NCI-H748 (cell line): ENCODE results near the gene ANXA8L1.
"Not testable (repeated sequence)": the region's sequence is repeated elsewhere in the genome, so short reads cannot be mapped to it uniquely, and the experiment has no call there.

Experiments used
- DNase-seq: peaks from one replicate; lab custom pipeline; 2025; ENCODE audit not compliant: unreplicated experiment; lab: John Stamatoyannopoulos, UW

ANXA8L1 gene

DNA sequence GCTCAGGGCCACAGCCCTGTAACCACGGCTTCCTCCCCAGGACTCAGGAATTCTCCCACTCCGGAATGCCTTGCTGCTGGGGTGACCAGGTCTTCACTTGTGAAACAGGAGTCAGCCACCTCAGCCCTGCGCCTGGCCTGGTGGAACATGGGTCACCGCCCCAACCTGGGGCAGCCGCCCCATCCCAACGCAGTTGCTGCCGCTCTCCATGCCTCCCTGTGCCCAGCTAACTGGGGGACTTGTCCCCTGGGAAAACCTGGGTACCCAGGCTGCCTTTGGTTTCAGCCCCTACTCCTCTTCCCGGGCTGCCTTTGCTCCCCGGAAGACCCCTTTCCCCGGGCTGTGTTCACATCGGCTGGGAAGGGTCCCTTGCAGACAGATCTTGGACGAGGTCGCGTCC is 22.2 kb downstream of the ANXA8L1 start:
- not testable (repeated sequence) for DNase-seq

DNA sequence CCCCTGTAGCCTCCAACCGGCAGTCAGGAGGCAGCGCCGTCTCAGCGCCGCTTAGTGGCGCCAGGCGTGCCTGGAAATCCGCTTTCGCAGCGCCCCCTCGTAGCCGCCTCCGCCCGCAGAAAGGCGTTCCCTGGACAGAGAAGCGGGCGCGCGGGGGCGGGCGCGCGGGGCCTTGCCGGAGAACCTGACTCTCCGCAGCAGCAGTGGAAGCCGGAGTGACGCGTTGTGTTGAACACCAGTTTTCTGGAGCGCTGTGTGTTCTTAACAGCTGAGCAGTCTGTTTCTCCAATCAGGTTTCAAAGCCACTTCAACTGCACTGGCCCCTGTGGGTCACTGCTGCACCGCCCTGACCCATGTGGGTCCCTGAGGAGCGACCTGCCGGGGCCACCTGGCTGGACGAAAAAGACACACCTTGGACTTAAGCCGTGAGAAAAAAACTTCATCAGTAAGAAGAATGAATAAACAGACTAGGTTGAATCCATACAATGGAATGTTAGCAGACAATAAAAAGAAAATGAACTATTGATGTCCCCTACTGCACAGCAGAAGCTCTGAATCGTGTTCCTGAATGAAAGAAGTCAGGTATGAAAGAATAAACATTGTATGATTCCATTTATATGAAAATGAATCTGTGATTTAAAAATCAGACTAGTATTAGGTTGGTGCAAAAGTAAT is 22.8 kb downstream of the ANXA8L1 start:
- peak; percentile 22 for DNase-seq

DNA sequence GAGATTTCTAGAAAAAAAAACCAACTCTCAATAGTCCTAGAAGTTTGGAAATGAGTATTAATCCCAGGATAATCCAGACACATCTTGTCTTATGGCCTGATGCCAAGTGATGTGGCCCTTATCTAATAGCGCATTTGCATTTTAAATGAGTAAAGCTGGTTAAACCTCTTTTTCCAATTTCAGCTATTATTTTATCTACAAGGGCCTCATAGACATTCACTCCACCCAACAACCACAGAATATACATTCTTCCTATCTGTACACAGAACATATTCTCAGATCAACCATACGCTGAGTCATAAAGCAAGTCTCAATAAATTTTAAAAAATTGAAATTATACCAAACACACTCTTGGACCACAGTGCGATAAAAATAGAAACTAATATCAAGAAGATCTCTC is 34.0 kb downstream of the ANXA8L1 start:
- DNase-seq, result not testable (repeated sequence)

DNA sequence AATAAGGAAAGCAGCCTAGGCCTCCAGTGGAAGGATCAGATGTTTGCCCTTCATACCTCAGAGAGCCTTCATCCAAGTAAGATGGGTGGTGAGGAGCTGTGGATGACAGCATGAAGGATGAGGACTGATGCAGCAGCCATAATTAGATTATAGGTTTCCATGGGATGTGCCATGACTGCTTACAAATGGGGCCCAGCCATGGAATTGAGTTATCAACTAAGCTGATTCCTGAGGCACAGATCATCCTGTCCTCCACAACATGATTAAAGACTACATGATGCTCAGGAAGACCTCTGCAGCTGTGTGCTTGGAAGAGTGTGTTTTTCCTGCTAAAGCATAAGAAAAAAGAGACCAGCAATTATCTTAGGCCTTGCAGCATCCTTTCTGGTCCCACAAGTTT is 35.5 kb downstream of the ANXA8L1 start:
- DNase-seq, result not testable (repeated sequence)

DNA sequence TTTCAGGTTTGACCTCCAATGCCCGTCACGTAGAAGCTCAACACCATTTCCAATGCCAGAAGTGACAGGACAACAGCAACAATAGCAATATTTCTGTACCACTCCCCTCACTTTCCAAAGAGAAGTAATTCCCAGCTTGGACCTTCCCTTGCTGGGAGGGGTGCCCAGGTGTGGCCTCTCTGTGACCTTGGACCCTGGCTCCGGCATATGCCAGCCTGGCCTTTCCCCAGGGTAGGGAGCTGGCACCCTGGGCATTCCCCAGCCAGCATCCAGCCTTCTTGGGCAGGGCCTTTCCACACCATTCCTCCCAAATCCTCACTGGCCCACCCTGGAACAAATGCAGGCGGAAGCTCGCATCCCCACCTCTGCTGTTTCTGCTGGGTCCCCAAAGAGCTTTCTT is 37.1 kb downstream of the ANXA8L1 start:
- DNase-seq, result not testable (repeated sequence)

DNA sequence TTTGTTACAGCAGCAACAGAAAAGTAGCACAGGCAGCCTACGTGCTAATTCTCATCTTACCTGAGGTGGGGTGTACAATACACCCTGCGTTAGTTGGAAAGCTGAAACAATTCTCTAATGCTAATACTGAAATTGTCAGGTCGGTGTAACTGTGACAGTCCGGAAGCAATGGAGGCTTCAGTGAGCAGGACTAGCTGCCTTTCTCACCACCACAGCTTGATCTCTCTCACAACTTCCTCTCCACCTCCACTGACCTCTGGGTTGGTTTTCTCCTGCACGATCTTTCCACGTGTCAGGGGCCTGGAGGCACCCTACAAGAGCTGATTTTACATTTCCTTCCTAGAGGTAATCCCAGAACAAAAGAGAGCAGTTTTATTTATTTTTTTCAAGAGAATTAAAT is 39.7 kb downstream of the ANXA8L1 start:
- DNase-seq, result not testable (repeated sequence)

DNA sequence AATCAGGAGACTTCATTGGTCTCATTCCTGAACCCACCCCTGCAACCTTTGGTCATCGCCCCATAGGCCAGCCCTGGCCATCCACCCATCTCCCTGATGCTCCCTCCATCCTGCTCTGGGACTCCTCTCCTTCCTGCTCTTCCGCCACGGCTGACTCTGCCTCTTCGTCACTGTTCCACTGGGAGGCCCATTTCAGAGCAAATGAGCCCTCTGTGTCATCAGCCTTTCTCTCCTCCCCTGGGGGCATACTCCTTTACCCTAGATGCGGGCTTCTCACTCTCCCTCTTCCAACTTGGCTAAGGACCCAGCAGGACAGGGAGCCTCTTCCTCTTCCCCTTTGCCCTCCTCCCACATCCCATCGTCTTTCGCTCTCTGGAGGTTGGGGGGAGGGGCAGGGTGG is 42.7 kb downstream of the ANXA8L1 start:
- not testable (repeated sequence) for DNase-seq

DNA sequence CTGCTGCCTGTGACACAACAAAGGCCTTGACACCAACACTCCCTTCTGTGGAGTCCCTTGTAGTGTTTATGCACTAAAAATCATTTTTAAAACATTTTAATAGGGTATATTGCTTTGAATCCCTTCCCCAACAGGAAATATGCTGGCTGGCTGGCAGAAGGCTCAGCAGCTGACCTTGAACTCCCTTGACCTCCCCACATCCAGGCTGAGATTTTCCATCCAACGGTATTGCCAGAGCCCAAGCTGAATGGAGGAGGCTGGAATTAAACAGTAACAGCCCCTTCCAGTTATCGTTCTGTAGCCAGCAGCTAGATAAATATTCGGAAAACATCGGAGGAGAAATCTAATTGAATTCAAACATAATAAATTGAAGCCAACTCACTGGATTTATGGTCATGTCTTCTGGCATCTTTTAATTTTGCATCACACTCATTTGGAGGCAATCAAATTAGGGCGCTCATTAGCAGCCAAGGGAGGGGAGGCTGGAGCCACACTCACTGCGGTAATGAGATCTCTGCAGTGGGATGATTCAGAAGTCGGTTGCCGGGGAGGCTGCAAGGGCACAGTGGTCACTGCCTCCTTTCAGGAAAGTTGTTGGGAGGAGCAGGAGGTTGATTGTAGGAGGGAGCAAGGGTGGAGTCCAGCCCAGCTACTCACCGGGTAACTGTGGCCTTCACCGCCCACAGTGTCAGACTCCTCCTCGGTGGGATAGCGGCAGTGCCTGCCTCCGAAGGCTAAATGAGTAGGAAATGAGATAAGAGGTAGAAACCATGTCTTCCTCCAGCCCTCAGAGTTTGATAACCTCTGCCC is 44.2 kb downstream of the ANXA8L1 start:
- DNase-seq, result not testable (repeated sequence)

DNA sequence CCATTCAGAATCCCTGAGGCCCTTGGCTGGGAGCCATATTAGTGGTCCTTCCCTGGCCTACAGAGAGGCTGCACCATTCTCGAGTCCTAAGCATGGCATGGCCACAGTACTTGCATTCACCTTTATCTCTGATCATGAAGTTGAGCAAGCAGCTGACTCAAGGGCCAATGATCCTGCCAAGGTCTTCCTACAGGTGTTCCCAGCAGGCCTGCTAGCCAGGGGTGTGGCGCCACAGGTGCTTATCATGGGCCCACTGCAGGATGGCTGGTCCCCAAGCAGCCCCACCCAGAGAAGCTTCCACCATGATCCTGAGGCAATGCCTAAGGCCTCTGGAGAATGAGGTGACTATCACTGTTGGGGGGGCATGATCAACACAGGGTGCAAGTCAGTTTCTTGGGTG is 48.0 kb downstream of the ANXA8L1 start:
- not testable (repeated sequence) for DNase-seq

DNA sequence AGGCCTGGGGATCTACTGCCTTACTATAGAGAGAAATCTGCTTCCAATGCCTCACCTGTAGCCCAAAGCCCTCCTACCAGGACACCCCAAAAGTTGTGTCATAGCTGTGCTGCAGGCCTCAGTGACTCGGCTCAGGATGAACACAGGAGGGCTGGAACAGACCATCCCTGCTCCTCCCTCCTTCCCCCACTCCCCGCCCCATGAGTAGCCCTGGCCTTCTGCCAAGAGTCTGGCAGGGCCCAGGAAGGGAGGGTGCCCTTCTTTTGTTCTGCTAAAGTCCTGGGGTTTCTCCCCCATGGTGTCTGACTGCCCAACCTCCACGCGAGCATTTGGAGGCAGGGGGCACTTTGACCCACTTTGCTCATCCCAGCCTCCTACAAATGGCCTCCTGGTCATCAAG is 65.4 kb downstream of the ANXA8L1 start:
- not testable (repeated sequence) for DNase-seq
